Measurements from ENCODE around the gene SRRM1.

DNA sequence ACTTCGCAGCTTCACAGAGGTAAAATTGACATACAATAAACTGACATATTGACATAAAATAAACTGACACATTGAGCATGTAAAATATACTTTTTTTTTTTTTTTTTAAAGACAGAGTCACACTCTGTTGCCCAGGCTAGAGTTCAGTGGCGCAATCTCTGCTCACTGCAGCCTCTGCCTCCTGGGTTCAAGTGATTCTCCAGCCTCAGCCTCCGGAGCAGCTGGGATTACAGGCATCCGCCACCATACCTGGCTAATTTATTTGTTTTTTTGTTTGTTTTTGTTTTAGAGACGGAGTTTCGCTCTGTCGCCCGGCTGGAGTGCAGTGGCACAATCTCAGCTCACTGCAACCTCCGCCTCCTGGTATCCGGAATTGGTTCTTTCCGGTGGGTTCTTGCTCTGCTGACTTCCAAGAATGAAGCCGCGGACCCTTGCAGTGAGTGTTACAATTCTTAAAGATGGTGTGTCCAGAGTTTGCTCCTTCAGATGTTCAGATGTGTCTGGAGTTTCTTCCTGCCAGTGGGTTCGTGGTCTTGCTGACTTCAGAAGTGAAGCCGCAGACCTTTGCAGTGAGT lies 53.7 kb downstream of the SRRM1 start:
- TF ChIP-seq, protein P1, sequence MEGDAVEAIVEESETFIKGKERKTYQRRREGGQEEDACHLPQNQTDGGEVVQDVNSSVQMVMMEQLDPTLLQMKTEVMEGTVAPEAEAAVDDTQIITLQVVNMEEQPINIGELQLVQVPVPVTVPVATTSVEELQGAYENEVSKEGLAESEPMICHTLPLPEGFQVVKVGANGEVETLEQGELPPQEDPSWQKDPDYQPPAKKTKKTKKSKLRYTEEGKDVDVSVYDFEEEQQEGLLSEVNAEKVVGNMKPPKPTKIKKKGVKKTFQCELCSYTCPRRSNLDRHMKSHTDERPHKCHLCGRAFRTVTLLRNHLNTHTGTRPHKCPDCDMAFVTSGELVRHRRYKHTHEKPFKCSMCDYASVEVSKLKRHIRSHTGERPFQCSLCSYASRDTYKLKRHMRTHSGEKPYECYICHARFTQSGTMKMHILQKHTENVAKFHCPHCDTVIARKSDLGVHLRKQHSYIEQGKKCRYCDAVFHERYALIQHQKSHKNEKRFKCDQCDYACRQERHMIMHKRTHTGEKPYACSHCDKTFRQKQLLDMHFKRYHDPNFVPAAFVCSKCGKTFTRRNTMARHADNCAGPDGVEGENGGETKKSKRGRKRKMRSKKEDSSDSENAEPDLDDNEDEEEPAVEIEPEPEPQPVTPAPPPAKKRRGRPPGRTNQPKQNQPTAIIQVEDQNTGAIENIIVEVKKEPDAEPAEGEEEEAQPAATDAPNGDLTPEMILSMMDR (IDR thresholded peaks at IDR 0.05): no peak
- TF ChIP-seq POLR2A (IDR thresholded peaks at IDR 0.05): no peak
- no peak for TF ChIP-seq EP300 (IDR thresholded peaks at IDR 0.05)
- TF ChIP-seq POLR2AphosphoS5 (IDR thresholded peaks at IDR 0.05): no peak

Data from upper lobe of left lung (tissue), 4 donors.